A549 (cell line): Measurements from ENCODE around the gene JAKMIP1. TPM values are rescaled to one million over a fixed set of nuclear protein-coding genes. Genes with fewer than 3 reads are reported as not detected.

Experiments used
- ATAC-seq, 2 experiments: fragments of 200-7000 bp in 1 of 2; fragments of >200 bp in 1 of 2; cut with Nextera tagmentation in 1 of 2; cut with Tn5 transposase in 1 of 2; 3 replicates each; pipeline versions ENCODE4 v1.8.0 to v1.9.1; 2018 to 2020; ENCODE audit warnings: mild to moderate bottlenecking in 1 of 2, moderate library complexity in 1 of 2
- CTCF ChIA-PET: fragments of 300-600 bp; sonication (Branson Sonifier 250); formaldehyde crosslinking; extraction: SDS; loops from one replicate; lab custom pipeline; 2021; ENCODE audit warnings: antibody characterized with exemption, inconsistent platforms; lab: Yijun Ruan, JAX
- POLR2A ChIA-PET: fragments of 350-600 bp; formaldehyde crosslinking; extraction: SDS; loops from one replicate; lab custom pipeline; 2021; ENCODE audit warnings: antibody characterized with exemption, inconsistent platforms; lab: Yijun Ruan, JAX
- DNase-seq, 2 experiments: peaks; one replicate each; pipeline versions ENCODE4 v3.0.0 to v3.0.0-alpha.2; 2011 to 2016; ENCODE audit warnings: low read depth in 1 of 2, low spot score in 1 of 2
- FAIRE-seq: peaks from 2 replicates; lab custom pipeline; 2011; peaks lifted over from hg19 to GRCh38; lab: Jason Lieb, UNC
- H3K27ac ChIP-seq, 2 experiments: fragments of >200 bp; sonication (Bioruptor Twin); formaldehyde crosslinking; 3 replicates each; pipeline ENCODE4 v1.5.1; 2016 to 2017
- H3K4me1 ChIP-seq: fragments of >200 bp; sonication (Bioruptor Twin); formaldehyde crosslinking; 3 replicates; pipeline ENCODE4 v1.6.1; 2016
- H3K4me2 ChIP-seq: fragments of >200 bp; sonication (Bioruptor Twin); formaldehyde crosslinking; 3 replicates; pipeline ENCODE4 v1.6.1; 2016
- H3K4me3 ChIP-seq: fragments of >200 bp; sonication (Bioruptor Twin); formaldehyde crosslinking; 3 replicates; pipeline ENCODE4 v1.5.1; 2016
- H3K9me3 ChIP-seq: fragments of >200 bp; sonication (Bioruptor Twin); formaldehyde crosslinking; 3 replicates; pipeline ENCODE4 v1.6.1; 2016
- CBX2 ChIP-seq: fragments of 200-600 bp; sonication (generic); IDR thresholded peaks from 2 replicates; pipeline ENCODE4 v1.6.1; 2016; ENCODE audit warnings: low read depth, mild to moderate bottlenecking, borderline replicate concordance
- CEBPB ChIP-seq, 2 experiments: fragments of >200 bp in 1 of 2; sonication (Bioruptor Twin) in 1 of 2; formaldehyde crosslinking in 1 of 2; IDR thresholded peaks; 2 replicates each; pipeline ENCODE4 v1.6.1; 2012 to 2016
- CHD2 ChIP-seq: fragments of 150-350 bp; IDR thresholded peaks from 2 replicates; pipeline ENCODE4 v1.6.1; 2014; ENCODE audit warnings: low read length; ENCODE audit not compliant: partially characterized antibody
- CHD4 ChIP-seq: fragments of 200-600 bp; sonication (generic); IDR thresholded peaks from 2 replicates; pipeline ENCODE4 v1.6.1; 2016; ENCODE audit warnings: antibody characterized with exemption, mild to moderate bottlenecking, borderline replicate concordance
- EHF ChIP-seq: fragments of 250-450 bp; sonication (Bioruptor Pico); IDR thresholded peaks from 2 replicates; pipeline ENCODE4 v1.5.0; 2020; ENCODE audit warnings: mild to moderate bottlenecking
- EHMT2 ChIP-seq: fragments of 200-600 bp; sonication (generic); IDR thresholded peaks from 2 replicates; pipeline ENCODE4 v1.6.1; 2016; ENCODE audit warnings: antibody characterized with exemption, low read depth, mild to moderate bottlenecking, moderate library complexity
- ESRRA ChIP-seq: fragments of 150-350 bp; IDR thresholded peaks from 2 replicates; pipeline ENCODE4 v1.6.1; 2014; ENCODE audit warnings: mild to moderate bottlenecking, low read length, borderline replicate concordance
- FOSL2 ChIP-seq, 2 experiments: fragments of 450-650 bp in 1 of 2; fragments of >200 bp in 1 of 2; sonication (Bioruptor Twin) in 1 of 2; formaldehyde crosslinking; IDR thresholded peaks; 2 replicates each; pipeline versions ENCODE4 v1.5.0 to v1.6.1; 2016 to 2020; ENCODE audit warnings: mild to moderate bottlenecking in 1 of 2, moderate library complexity in 1 of 2
- HMGXB4 ChIP-seq: fragments of 250-450 bp; sonication (Bioruptor Pico); IDR thresholded peaks from 2 replicates; pipeline ENCODE4 v1.5.0; 2021; ENCODE audit warnings: mild to moderate bottlenecking, moderate library complexity, borderline replicate concordance
- HOXA7 ChIP-seq: fragments of 250-450 bp; sonication (Bioruptor Pico); IDR thresholded peaks from 2 replicates; pipeline ENCODE4 v1.5.0; 2020; ENCODE audit warnings: mild to moderate bottlenecking, moderate library complexity
- HOXB5 ChIP-seq: fragments of 250-450 bp; sonication (Bioruptor Pico); IDR thresholded peaks from 2 replicates; pipeline ENCODE4 v1.5.0; 2020; ENCODE audit warnings: mild to moderate bottlenecking, moderate library complexity
- JUN ChIP-seq, 2 experiments: fragments of >200 bp; sonication (Bioruptor Twin); formaldehyde crosslinking; IDR thresholded peaks; 2 replicates in 1 of 2; 3 replicates in 1 of 2; pipeline ENCODE4 v1.6.1; 2016 to 2017
- JUNB ChIP-seq: fragments of >200 bp; sonication (Bioruptor Twin); formaldehyde crosslinking; IDR thresholded peaks from 2 replicates; pipeline ENCODE4 v1.6.1; 2016
- MAFK ChIP-seq: fragments of 450-650 bp; IDR thresholded peaks from 2 replicates; pipeline ENCODE4 v1.6.1; 2014; ENCODE audit not compliant: partially characterized antibody
- MAZ ChIP-seq: fragments of 150-350 bp; IDR thresholded peaks from 2 replicates; pipeline ENCODE4 v1.6.1; 2014; ENCODE audit warnings: antibody characterized with exemption, low read depth, low read length, borderline replicate concordance
- PHF8 ChIP-seq: fragments of 200-600 bp; sonication (generic); IDR thresholded peaks from 2 replicates; pipeline ENCODE4 v1.6.1; 2016; ENCODE audit warnings: low read depth, mild to moderate bottlenecking, antibody characterized with exemption, moderate library complexity, borderline replicate concordance
- RFX5 ChIP-seq: fragments of 450-650 bp; IDR thresholded peaks from 2 replicates; pipeline ENCODE4 v1.7.1; 2014; ENCODE audit warnings: antibody characterized with exemption, mild to moderate bottlenecking, moderate library complexity
- RNF2 ChIP-seq: fragments of 200-600 bp; sonication (generic); IDR thresholded peaks from 2 replicates; pipeline ENCODE4 v1.6.1; 2016; ENCODE audit warnings: low read depth, mild to moderate bottlenecking, antibody characterized with exemption, moderate library complexity, borderline replicate concordance
- TFCP2L1 ChIP-seq: fragments of 250-450 bp; sonication (Bioruptor Pico); IDR thresholded peaks from 2 replicates; pipeline ENCODE4 v1.5.0; 2021; ENCODE audit warnings: mild to moderate bottlenecking
- TP53 ChIP-seq: fragments of 250-450 bp; sonication (Bioruptor Pico); IDR thresholded peaks from 2 replicates; pipeline ENCODE4 v1.5.0; 2021; ENCODE audit warnings: mild to moderate bottlenecking, moderate library complexity
- ZC3H11A ChIP-seq: fragments of 450-650 bp; IDR thresholded peaks from 2 replicates; pipeline ENCODE4 v1.6.1; 2014; ENCODE audit warnings: antibody characterized with exemption, mild to moderate bottlenecking
- ZNF302 ChIP-seq: fragments of 250-450 bp; sonication (Bioruptor Pico); IDR thresholded peaks from 2 replicates; pipeline ENCODE4 v1.9.0; 2021; ENCODE audit warnings: inconsistent platforms, mild to moderate bottlenecking, moderate library complexity
- WGBS: methylation state at CpG from one replicate; pipeline ENCODE4 v1.1.6; 2017; ENCODE audit errors: missing lambda C conversion rate; 5-methylcytosine and 5-hydroxymethylcytosine counted together
- polyA plus RNA-seq, 4 experiments: library from polyadenylated mRNA; depleted of rRNA in 3 of 4; stranded (reverse); fragments of >200 nt; fragmentation: RNase III in 1 of 4; extraction: RNeasy Plus Mini Kit Qiagen cat#74134 plus additional on column Dnase treatment in 1 of 4; gene quantifications; 2 replicates in 3 of 4; 3 replicates in 1 of 4; pipeline ENCODE4 v1.2.3, GENCODE V29; 2011 to 2017
- TF ChIP-seq, protein P1 (sequence below): fragments of >200 bp; sonication (Bioruptor Twin); formaldehyde crosslinking; IDR thresholded peaks from 3 replicates; pipeline ENCODE4 v1.6.1; 2016
- TF ChIP-seq, protein P2 (sequence below): IDR thresholded peaks from 2 replicates; pipeline ENCODE4 v1.6.1; 2012
- TF ChIP-seq, protein P3 (sequence below): fragments of >200 bp; sonication (Bioruptor Twin); formaldehyde crosslinking; IDR thresholded peaks from 2 replicates; pipeline ENCODE4 v1.6.1; 2016
- TF ChIP-seq, protein P4 (sequence below): IDR thresholded peaks from 2 replicates; pipeline ENCODE4 v1.6.1; 2012; ENCODE audit warnings: low read depth, borderline replicate concordance
- TF ChIP-seq, protein P5 (sequence below): fragments of >200 bp; sonication (Bioruptor Twin); formaldehyde crosslinking; IDR thresholded peaks from 3 replicates; pipeline ENCODE4 v1.5.1; 2016

JAKMIP1 gene
- polyA plus RNA-seq, 2 of the 4 experiments (the other 2 are of a cell fraction) = not detected

GRCh38 chr4:6046526-6047129, 153.7 kb downstream of the JAKMIP1 start:
- TF ChIP-seq, protein P1, sequence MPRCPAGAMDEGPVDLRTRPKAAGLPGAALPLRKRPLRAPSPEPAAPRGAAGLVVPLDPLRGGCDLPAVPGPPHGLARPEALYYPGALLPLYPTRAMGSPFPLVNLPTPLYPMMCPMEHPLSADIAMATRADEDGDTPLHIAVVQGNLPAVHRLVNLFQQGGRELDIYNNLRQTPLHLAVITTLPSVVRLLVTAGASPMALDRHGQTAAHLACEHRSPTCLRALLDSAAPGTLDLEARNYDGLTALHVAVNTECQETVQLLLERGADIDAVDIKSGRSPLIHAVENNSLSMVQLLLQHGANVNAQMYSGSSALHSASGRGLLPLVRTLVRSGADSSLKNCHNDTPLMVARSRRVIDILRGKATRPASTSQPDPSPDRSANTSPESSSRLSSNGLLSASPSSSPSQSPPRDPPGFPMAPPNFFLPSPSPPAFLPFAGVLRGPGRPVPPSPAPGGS = no peak
- TF ChIP-seq ZNF302 = no peak
- TF ChIP-seq TP53 (CRISPR knock-in tag) = no peak
- no peak for TF ChIP-seq CHD2
- no peak for TF ChIP-seq JUN (IDR thresholded peaks at IDR 0.05)
- TF ChIP-seq, all 56 proteins: peak for 0
- Histone ChIP-seq H3K4me3 (no peak overlapping the region), H3K4me1 (no peaks in the 10 kb centered on the region), H3K4me2 (no peak overlapping the region), H3K27ac (no peak overlapping the region), H3K9me3 (no peaks in the 10 kb centered on the region)
- no peak for ATAC-seq
- POLR2A ChIA-PET = no interaction called here
- WGBS = 58% methylated on average over 7 of the region's 14 CpGs
- FAIRE-seq = no peak
- no peak for DNase-seq
- CTCF ChIA-PET = interaction anchor here (0.9 kb wide), 1 partner anchor 12 kb away, joined by 3 read pairs; no protein-coding TSS in a partner anchor

GRCh38 chr4:6044805-6045204, 155.5 kb downstream of the JAKMIP1 start:
- TF ChIP-seq CHD4 (no peak), JUNB (no peak), CEBPB (IDR thresholded peaks at IDR 0.05) (no peak), ZC3H11A (no peak), ESRRA (no peak)
- TF ChIP-seq, protein P2, sequence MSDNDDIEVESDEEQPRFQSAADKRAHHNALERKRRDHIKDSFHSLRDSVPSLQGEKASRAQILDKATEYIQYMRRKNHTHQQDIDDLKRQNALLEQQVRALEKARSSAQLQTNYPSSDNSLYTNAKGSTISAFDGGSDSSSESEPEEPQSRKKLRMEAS = no peak
- TF ChIP-seq, protein P3, sequence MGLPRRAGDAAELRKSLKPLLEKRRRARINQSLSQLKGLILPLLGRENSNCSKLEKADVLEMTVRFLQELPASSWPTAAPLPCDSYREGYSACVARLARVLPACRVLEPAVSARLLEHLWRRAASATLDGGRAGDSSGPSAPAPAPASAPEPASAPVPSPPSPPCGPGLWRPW = no peak
- DNase-seq (no peak), FAIRE-seq (no peak), ATAC-seq (no peak)
- Histone ChIP-seq H3K4me2 (no peak overlapping the region), H3K4me3 (no peak overlapping the region), H3K27ac (no peak overlapping the region), H3K4me1 (no peaks in the 10 kb centered on the region), H3K9me3 (no peaks in the 10 kb centered on the region)
- ChIA-PET CTCF (no interaction called here), POLR2A (no interaction called here)
- WGBS = 42% methylated on average over 4 of the region's 9 CpGs

DNA sequence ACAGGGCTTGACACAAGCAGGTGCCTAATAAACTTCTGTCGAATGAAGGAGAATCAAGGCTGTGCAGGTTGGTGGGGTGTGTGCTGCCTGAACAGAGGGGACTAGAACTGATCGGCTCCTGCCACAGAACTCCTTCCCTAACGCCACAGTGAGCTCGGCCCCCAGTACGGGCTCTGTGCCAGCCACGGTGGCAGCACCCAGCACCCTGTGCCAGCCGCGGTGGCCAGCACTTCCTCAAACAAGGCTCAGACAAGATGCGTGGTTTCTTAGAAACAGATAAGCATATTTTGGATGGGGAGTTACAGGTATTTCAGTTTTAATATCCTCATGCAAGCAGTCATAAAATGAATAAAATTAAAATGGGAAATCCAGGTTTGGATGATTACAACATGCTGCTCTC, 156.1 kb downstream of the JAKMIP1 start:
- H3K4me3 ChIP-seq = no peak overlapping the region
- ATAC-seq (no peak), DNase-seq (no peak), FAIRE-seq (no peak)
- ChIA-PET POLR2A (no interaction called here), CTCF (interaction anchor here (1.3 kb wide), 1 partner anchor 46 kb away, joined by 4 read pairs; no protein-coding TSS in a partner anchor)
- no peak overlapping the region for H3K4me2 ChIP-seq
- H3K4me1 ChIP-seq = no peaks in the 10 kb centered on the region
- no peaks in the 10 kb centered on the region for H3K9me3 ChIP-seq
- H3K27ac ChIP-seq = no peak overlapping the region
- WGBS = 39% methylated on average over 3 of the region's 9 CpGs
- TF ChIP-seq MAFK (no peak), EHF (no peak), MAZ (no peak), EHMT2 (no peak), HOXB5 (CRISPR knock-in tag) (no peak), TFCP2L1 (CRISPR knock-in tag) (no peak), ESRRA (no peak), HMGXB4 (CRISPR knock-in tag) (no peak), RFX5 (no peak), PHF8 (no peak), FOSL2 (IDR thresholded peaks at IDR 0.05) (no peak), FOSL2 (CRISPR knock-in tag; IDR thresholded peaks at IDR 0.05) (no peak), JUNB (no peak), CBX2 (no peak), RNF2 (no peak), HOXA7 (CRISPR knock-in tag) (no peak)
- TF ChIP-seq, protein P4, sequence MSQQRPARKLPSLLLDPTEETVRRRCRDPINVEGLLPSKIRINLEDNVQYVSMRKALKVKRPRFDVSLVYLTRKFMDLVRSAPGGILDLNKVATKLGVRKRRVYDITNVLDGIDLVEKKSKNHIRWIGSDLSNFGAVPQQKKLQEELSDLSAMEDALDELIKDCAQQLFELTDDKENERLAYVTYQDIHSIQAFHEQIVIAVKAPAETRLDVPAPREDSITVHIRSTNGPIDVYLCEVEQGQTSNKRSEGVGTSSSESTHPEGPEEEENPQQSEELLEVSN = no peak
- TF ChIP-seq, protein P5, sequence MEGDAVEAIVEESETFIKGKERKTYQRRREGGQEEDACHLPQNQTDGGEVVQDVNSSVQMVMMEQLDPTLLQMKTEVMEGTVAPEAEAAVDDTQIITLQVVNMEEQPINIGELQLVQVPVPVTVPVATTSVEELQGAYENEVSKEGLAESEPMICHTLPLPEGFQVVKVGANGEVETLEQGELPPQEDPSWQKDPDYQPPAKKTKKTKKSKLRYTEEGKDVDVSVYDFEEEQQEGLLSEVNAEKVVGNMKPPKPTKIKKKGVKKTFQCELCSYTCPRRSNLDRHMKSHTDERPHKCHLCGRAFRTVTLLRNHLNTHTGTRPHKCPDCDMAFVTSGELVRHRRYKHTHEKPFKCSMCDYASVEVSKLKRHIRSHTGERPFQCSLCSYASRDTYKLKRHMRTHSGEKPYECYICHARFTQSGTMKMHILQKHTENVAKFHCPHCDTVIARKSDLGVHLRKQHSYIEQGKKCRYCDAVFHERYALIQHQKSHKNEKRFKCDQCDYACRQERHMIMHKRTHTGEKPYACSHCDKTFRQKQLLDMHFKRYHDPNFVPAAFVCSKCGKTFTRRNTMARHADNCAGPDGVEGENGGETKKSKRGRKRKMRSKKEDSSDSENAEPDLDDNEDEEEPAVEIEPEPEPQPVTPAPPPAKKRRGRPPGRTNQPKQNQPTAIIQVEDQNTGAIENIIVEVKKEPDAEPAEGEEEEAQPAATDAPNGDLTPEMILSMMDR = no peak
